Measurements from ENCODE around the gene SYT7.

SYT7 gene

GRCh38 chr11:61513143-61513765 is 67.6 kb downstream of the SYT7 start:
- no peak for DNase-seq

DNA sequence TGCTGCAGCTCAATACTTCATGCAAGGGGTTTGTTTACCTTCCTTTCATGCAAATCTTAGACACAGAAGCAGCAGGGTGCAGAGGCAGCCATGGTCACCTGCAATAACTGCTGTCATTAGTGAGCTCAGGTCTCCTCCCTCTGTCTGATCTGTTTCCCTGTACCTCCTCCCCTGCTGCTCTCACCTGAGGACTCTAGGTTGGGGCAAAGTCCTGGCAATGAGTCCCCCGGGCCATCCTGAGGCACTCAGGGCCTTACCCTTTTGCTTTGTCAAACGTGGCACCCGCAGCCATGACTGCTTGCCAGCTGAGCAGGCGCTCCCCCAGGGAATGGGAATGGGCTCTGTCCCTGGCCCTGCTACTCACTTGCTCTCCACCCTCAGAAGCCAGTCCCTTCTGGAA is 68.4 kb downstream of the SYT7 start:
- DNase-seq = peak; percentile 17 to 37

DNA sequence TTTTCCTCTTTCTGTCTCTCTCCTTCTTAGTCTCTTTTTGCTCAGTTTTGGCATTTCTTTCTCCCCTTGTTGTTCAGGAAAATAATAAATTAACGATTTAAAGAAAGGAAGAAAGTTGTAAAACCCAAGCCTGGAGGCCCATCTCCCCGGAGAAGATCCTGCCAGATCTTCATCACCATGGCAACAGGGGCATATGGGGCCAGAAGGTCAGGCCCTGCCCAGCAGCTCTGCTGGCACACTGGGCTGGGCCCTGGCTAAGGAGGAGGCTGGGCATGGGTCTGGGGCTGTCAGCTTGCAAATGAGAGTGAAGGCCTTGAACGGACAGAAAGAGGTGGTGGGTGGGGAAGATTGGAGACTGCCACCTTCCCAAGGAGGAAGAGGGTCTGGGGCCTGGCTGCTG is 69.5 kb downstream of the SYT7 start:
- DNase-seq = no peak

- DNase-seq = no peak
Observed at GRCh38 chr11:61510974-61511373, 69.9 kb downstream of the SYT7 start.

- DNase-seq = no peak
Observed at GRCh38 chr11:61510166-61510919, 70.5 kb downstream of the SYT7 start.

GRCh38 chr11:61509043-61510029 is 71.5 kb downstream of the SYT7 start:
- peak; percentile 57 to 68 for DNase-seq

- DNase-seq = peak in 1 of 2 experiments; percentile 62
Observed at GRCh38 chr11:61507962-61508861, 72.7 kb downstream of the SYT7 start, which contains the start of gene LRRC10B. Gene LRRC10B (plus strand): TSS chr11:61508749. CDS start chr11:61508999, 250 bp downstream.

GRCh38 chr11:61507012-61507768 is 73.7 kb downstream of the SYT7 start:
- no peak for DNase-seq

DNA sequence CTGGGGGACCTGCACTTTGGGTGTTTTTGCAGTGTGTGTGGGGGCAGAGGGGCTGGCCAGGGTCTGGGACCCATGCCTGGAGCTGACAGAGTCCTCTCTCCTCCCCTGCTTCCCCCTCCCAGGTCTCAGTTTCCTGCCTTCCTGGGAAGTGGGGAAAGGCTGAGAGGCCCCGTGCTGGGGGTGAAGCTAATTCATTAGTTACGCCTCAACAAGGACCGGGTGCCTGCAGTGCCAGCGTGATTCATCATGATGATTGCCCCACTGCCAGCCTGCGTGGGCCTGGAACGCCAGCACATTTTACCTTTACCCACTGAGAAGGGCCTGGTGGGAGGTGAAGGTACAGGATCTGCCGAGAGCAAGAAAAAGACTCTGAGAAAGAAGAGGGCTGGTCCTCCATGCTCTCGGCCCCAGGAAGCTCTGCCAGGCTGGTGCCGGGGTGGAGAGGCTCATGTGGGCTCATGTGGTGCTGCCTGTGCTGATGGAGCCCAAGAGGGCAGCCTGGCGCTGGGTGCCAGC is 75.2 kb downstream of the SYT7 start:
- DNase-seq = no peak

GRCh38 chr11:61505106-61505505 is 75.8 kb downstream of the SYT7 start:
- DNase-seq = no peak

- DNase-seq = no peak
Observed at GRCh38 chr11:61503135-61503770, 77.6 kb downstream of the SYT7 start.

GRCh38 chr11:61502522-61502921 is 78.4 kb downstream of the SYT7 start:
- DNase-seq = no peak

GRCh38 chr11:61499816-61500491 is 80.9 kb downstream of the SYT7 start:
- no peak for DNase-seq

DNA sequence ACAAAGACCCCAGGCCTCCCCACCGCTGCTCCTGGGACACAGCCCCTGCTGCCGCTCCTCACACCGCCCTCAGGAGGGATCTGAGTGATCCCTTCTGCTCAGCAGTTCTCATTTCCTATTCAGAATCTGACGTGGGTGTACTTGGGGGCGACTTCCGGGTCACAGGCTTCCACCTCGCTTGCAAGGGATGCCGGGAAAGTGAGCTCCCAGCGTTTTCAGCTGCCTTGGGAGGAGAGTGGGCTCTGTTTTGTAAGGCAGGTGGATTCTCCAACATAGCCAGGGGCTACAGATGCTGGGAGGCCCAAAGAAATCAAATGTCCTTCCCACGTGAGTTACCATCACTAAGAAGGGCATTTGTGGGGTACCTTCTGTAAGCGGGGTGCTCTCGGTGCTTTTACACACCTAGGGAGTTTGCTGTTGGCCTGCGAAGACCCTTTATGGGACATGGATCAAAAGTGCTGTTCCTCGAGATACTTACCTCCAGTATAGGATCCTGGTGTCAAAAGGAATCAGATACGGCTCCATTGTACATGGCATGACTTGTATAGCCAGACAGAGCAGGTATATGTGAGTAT is 82.0 kb downstream of the SYT7 start:
- DNase-seq = no peak

DNA sequence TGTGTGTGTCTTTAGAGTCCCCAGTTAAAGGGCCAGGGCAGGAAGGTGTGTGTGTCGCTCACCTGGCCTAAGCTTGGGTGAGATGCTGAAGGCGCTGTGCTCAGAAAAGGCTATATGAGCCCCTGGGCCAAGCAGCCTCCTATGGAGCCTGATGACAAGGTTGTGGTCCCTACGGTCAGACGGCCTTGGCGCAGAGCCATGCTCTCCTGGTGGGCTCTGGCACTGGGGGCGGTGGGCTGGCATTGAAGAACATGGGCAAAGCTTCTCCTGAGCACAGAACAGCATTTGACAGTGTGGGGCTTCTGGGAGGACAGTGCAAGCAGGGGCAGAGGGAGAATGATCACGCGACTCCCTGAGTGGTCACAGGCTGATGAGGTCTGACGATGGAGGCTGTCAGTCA is 83.0 kb downstream of the SYT7 start:
- DNase-seq = no peak

- no peak for DNase-seq
Observed at GRCh38 chr11:61497473-61497872, 83.4 kb downstream of the SYT7 start.

GRCh38 chr11:61496602-61497400 is 84.1 kb downstream of the SYT7 start:
- no peak for DNase-seq

- DNase-seq = peak; percentile 10 to 53
Observed at GRCh38 chr11:61495801-61496601, 84.9 kb downstream of the SYT7 start.
